GM23338 (cell line): ENCODE results near the gene HLA-G.

Source experiments
- CREB1 ChIP-seq: fragments of 250-450 bp; sonication (Bioruptor Pico); IDR thresholded peaks from 2 replicates; pipeline ENCODE4 v1.5.0; 2020; ENCODE audit warnings: low read depth, mild to moderate bottlenecking, moderate library complexity
- CTCF ChIP-seq, 2 experiments: fragments of 200-600 bp in 1 of 2; sonication (generic) in 1 of 2; conservative IDR thresholded peaks; 2 replicates each; pipeline versions ENCODE4 v1.5.1 to v1.6.1; 2016 to 2017; ENCODE audit warnings: antibody characterized with exemption in 2 of 2, low read depth in 2 of 2, mild to moderate bottlenecking in 2 of 2, moderate library complexity in 1 of 2
- EZH2 ChIP-seq: fragments of 200-600 bp; sonication (generic); IDR thresholded peaks from one replicate; pipeline ENCODE4 v1.8.0; 2017; ENCODE audit warnings: antibody characterized with exemption, mild to moderate bottlenecking, low read depth; ENCODE audit not compliant: unreplicated experiment
- EZH2phosphoT487 ChIP-seq: fragments of 200-600 bp; sonication (generic); IDR thresholded peaks from one replicate; pipeline ENCODE4 v1.8.1; 2018; ENCODE audit warnings: antibody characterized with exemption; ENCODE audit not compliant: unreplicated experiment
- JUNB ChIP-seq: IDR thresholded peaks from one replicate; pipeline ENCODE4 v1.6.1; 2016; ENCODE audit warnings: antibody characterized with exemption; ENCODE audit not compliant: unreplicated experiment
- POLR2AphosphoS5 ChIP-seq: IDR thresholded peaks from 2 replicates; pipeline ENCODE4 v1.6.1; 2016; ENCODE audit warnings: antibody characterized with exemption, low read depth

GRCh38 chr6:29816030-29816429 lies 11.6 kb upstream of the HLA-G start:
- TF ChIP-seq CTCF (conservative IDR thresholded peaks at IDR 0.05; ENCODE audit: low read depth in 2 of 2) (no peak), EZH2 (no peak), CREB1 (CRISPR knock-in tag) (no peak), EZH2phosphoT487 (no peak), POLR2AphosphoS5 (no peak), JUNB (no peak)
